Skeletal muscle tissue (tissue), 4 donors: ENCODE measurements around the gene DUSP6. TPM values are rescaled to one million over a fixed set of nuclear protein-coding genes. Genes with fewer than 3 reads are reported as not detected.

Experiments
- H3K27ac ChIP-seq: one replicate; pipeline ENCODE4 v1.7.0; 2013; ENCODE audit warnings: mild to moderate bottlenecking, low read depth, low read length, inconsistent platforms
- H3K27me3 ChIP-seq, 3 donors: one replicate each; pipeline ENCODE4 v1.7.0; 2013; ENCODE audit warnings: low read length in 3 of 3; ENCODE audit not compliant: control insufficient read depth in 3 of 3, insufficient read depth in 3 of 3
- H3K36me3 ChIP-seq, 3 donors: one replicate each; pipeline ENCODE4 v1.7.0; 2013; ENCODE audit warnings: low read length in 3 of 3; ENCODE audit not compliant: control insufficient read depth in 3 of 3, insufficient read depth in 3 of 3
- H3K4me1 ChIP-seq, 3 donors: one replicate each; pipeline ENCODE4 v1.7.0; 2013; ENCODE audit warnings: low read length in 3 of 3, mild to moderate bottlenecking in 3 of 3; ENCODE audit not compliant: control insufficient read depth in 3 of 3, insufficient read depth in 3 of 3
- H3K4me3 ChIP-seq, 3 donors: one replicate each; pipeline ENCODE4 v1.7.0; 2013; ENCODE audit warnings: low read length in 3 of 3
- H3K9ac ChIP-seq, 3 donors: one replicate each; pipeline ENCODE4 v1.7.0; 2013; ENCODE audit warnings: low read length in 3 of 3, mild to moderate bottlenecking in 3 of 3, moderate library complexity in 2 of 3, low read depth in 1 of 3
- H3K9me3 ChIP-seq, 3 donors: one replicate each; pipeline ENCODE4 v1.7.0; 2013; ENCODE audit warnings: low read length in 3 of 3; ENCODE audit not compliant: control insufficient read depth in 3 of 3
- total RNA-seq: library from RNA; depleted of rRNA; stranded (reverse); fragments of >200 nt; gene quantifications from one replicate; pipeline ENCODE4 v1.2.3, GENCODE V29; 2014
- donor health status: Osteomylitis.

DUSP6 gene
- total RNA-seq, 1 donor from 2014 or later = 44.9 TPM

- peaks cover 0 to 5% (median 2%) of the 10 kb centered on the region in 3 donors for H3K4me1 ChIP-seq
- H3K36me3 ChIP-seq = no peaks in the 10 kb centered on the region
Observed at GRCh38 chr12:89323568-89324218, 28.6 kb downstream of the DUSP6 start.

DNA sequence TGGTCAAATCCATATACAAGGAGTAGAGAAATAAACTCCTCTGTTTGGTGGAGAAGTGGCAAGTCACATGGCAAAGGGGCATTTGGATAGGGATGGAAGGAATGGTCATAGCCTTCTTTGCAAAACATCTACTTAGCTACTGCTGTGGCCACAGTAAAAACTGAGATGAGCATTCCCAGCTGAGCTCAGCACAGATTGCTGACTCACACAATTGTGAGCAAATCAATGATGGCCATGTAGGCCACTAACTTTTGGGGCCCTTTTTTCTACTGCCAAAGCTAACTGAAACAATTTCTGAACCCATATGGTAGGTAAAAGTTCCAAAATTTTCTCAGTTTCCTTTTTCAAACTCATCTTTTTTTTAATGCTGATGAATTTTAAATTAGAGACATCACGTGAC is 31.6 kb downstream of the DUSP6 start:
- peaks cover 0 to 2% (median 2%) of the 10 kb centered on the region in 3 donors for H3K4me1 ChIP-seq
- H3K27me3 ChIP-seq = no peaks in the 10 kb centered on the region
- H3K9ac ChIP-seq = no peak overlapping the region
- H3K9me3 ChIP-seq = no peaks in the 10 kb centered on the region
- H3K36me3 ChIP-seq = no peaks in the 10 kb centered on the region
- no peak overlapping the region for H3K27ac ChIP-seq
- H3K4me3 ChIP-seq = no peak overlapping the region

More at GRCh38 chr12:89323568-89324218, 28.6 kb downstream of the DUSP6 start:
- Histone ChIP-seq H3K4me3 (no peak overlapping the region), H3K27me3 (no peaks in the 10 kb centered on the region), H3K9me3 (no peaks in the 10 kb centered on the region), H3K9ac (no peak overlapping the region), H3K27ac (no peak overlapping the region)

- H3K4me1 ChIP-seq = peaks cover 0 to 2% (median 2%) of the 10 kb centered on the region in 3 donors
- H3K27me3 ChIP-seq = no peaks in the 10 kb centered on the region
- no peaks in the 10 kb centered on the region for H3K36me3 ChIP-seq
- H3K9me3 ChIP-seq = no peaks in the 10 kb centered on the region
- no peak overlapping the region for H3K4me3 ChIP-seq
- no peak overlapping the region for H3K9ac ChIP-seq
- no peak overlapping the region for H3K27ac ChIP-seq
Observed at GRCh38 chr12:89319606-89320005, 32.7 kb downstream of the DUSP6 start.

- no peaks in the 10 kb centered on the region for H3K27me3 ChIP-seq
- H3K4me3 ChIP-seq = no peak overlapping the region
- H3K9ac ChIP-seq = no peak overlapping the region
- no peak overlapping the region for H3K27ac ChIP-seq
- H3K36me3 ChIP-seq = no peaks in the 10 kb centered on the region
- no peaks in the 10 kb centered on the region for H3K9me3 ChIP-seq
- peaks cover 0 to 2% (median 2%) of the 10 kb centered on the region in 3 donors for H3K4me1 ChIP-seq
Observed at GRCh38 chr12:89319122-89319521, 33.2 kb downstream of the DUSP6 start.

- Histone ChIP-seq H3K9me3 (no peaks in the 10 kb centered on the region), H3K27me3 (no peaks in the 10 kb centered on the region), H3K27ac (no peak overlapping the region), H3K36me3 (no peaks in the 10 kb centered on the region), H3K4me3 (no peak overlapping the region), H3K4me1 (peaks cover 0 to 2% (median 0%) of the 10 kb centered on the region in 3 donors), H3K9ac (no peak overlapping the region)
Observed at GRCh38 chr12:89316705-89317139, 35.6 kb downstream of the DUSP6 start.

DNA sequence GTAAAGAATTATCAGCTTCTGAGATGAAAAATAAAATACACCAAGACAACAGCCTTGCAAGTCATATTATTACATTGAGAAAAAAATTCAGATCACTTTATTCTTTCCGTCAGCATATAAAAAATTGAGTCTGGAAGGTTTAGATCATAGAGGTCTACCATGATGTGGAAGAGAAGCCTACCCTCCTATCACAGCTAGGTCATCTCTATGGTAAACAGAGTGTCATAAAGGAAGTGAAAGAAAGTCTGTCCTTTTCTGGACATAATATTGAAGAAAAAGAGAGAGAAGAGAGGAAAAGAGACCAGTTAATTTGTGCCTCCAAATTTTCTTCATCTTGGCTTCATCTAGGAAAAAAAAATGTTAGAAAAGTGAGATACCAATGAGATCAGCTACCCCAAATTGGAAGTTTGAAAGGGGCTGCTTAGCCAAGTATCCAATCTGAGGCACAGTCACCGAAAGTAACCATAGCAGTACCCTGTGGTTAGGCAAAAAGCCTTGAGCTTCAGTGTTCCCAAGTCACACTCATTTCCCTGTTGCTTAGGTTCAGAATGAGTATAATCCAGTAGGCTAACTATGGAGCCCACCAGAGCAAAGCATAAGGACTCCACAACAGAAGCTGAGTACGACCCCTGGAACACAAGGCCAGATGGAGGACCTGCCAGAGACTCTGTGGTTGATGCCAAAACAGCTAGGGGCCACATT is 38.1 kb downstream of the DUSP6 start:
- no peaks in the 10 kb centered on the region for H3K9me3 ChIP-seq
- H3K27me3 ChIP-seq = no peaks in the 10 kb centered on the region
- no peak overlapping the region for H3K4me3 ChIP-seq
- no peak overlapping the region for H3K9ac ChIP-seq
- H3K4me1 ChIP-seq = peaks cover 0 to 2% (median 0%) of the 10 kb centered on the region in 3 donors
- H3K27ac ChIP-seq = no peak overlapping the region
- H3K36me3 ChIP-seq = no peaks in the 10 kb centered on the region

GRCh38 chr12:89311703-89312293 is 40.5 kb downstream of the DUSP6 start:
- Histone ChIP-seq H3K9me3 (no peaks in the 10 kb centered on the region), H3K9ac (no peak overlapping the region), H3K27ac (no peak overlapping the region), H3K4me1 (no peaks in the 10 kb centered on the region), H3K27me3 (no peaks in the 10 kb centered on the region), H3K4me3 (no peak overlapping the region), H3K36me3 (no peaks in the 10 kb centered on the region)

GRCh38 chr12:89309815-89310214 is 42.5 kb downstream of the DUSP6 start:
- H3K4me1 ChIP-seq = no peaks in the 10 kb centered on the region
- H3K9ac ChIP-seq = no peak overlapping the region
- no peak overlapping the region for H3K4me3 ChIP-seq
- no peaks in the 10 kb centered on the region for H3K27me3 ChIP-seq
- no peaks in the 10 kb centered on the region for H3K36me3 ChIP-seq
- H3K9me3 ChIP-seq = no peaks in the 10 kb centered on the region
- H3K27ac ChIP-seq = no peak overlapping the region

DNA sequence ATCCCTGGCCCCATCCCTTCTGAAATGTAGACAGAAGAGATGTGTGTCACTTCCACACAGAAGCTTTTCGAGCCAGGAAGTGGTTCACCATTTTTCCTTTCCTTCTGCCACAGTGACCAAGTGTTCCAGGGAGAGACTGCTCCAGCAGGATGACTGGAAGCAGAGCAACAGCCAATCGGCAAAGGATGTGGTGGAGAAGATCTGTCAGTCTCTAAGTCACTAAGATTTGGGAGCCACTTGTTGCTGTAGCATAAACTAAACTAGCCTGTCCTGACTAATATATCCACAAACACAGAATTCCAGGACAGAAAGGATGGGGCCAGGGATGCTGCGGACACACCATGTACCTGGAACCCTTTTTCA is 42.9 kb downstream of the DUSP6 start:
- H3K36me3 ChIP-seq = no peaks in the 10 kb centered on the region
- no peak overlapping the region for H3K27ac ChIP-seq
- no peaks in the 10 kb centered on the region for H3K9me3 ChIP-seq
- H3K4me1 ChIP-seq = no peaks in the 10 kb centered on the region
- H3K9ac ChIP-seq = no peak overlapping the region
- no peak overlapping the region for H3K4me3 ChIP-seq
- H3K27me3 ChIP-seq = no peaks in the 10 kb centered on the region
